Activated naive CD4-positive, alpha-beta T cell treated with anti-CD3 and anti-CD28 coated beads for 36 hours (primary cell): ENCODE results near the gene TNFRSF9. TPM values are rescaled to one million over a fixed set of nuclear protein-coding genes. Genes with fewer than 3 reads are reported as not detected.

ENCODE experiments used
- total RNA-seq, 2 experiments: library from RNA; stranded (reverse); gene quantifications; one replicate each; pipeline ENCODE4 v1.2.3, GENCODE V29; 2021

TNFRSF9 gene
- total RNA-seq, 2 experiments from 2014 or later = 10.5 to 11.6 TPM

Other genes starting within 250 kb of the TNFRSF9 start
- 10 to 100 TPM; 16.7 to 19.4 TPM for gene VAMP3, start 169.5 kb downstream of the TNFRSF9 start, total RNA-seq
- gene PER3, start 156.5 kb downstream of the TNFRSF9 start, total RNA-seq = 1 to 10 TPM; 2.9 to 3.1 TPM
- gene UTS2, start 87.8 kb downstream of the TNFRSF9 start, total RNA-seq = not detected
- gene PARK7, start 20.9 kb upstream of the TNFRSF9 start, total RNA-seq = 100 to 1,000 TPM; 373 to 397 TPM
- under 1 TPM; 0.77 to 0.95 TPM for gene ERRFI1, start 85.5 kb upstream of the TNFRSF9 start, total RNA-seq